HG02870 (cell line): ENCODE data around the gene SLC39A13.
A peak's percentile ranks its signal among the peaks of the same experiment; 100 is the strongest.

Experiments used
- ATAC-seq: cut with Tn5 transposase; IDR thresholded peaks from one replicate; pipeline ENCODE4 v1.9.1; 2021; ENCODE audit warnings: mild to moderate bottlenecking, moderate library complexity; ENCODE audit not compliant: unreplicated experiment

SLC39A13 gene

DNA sequence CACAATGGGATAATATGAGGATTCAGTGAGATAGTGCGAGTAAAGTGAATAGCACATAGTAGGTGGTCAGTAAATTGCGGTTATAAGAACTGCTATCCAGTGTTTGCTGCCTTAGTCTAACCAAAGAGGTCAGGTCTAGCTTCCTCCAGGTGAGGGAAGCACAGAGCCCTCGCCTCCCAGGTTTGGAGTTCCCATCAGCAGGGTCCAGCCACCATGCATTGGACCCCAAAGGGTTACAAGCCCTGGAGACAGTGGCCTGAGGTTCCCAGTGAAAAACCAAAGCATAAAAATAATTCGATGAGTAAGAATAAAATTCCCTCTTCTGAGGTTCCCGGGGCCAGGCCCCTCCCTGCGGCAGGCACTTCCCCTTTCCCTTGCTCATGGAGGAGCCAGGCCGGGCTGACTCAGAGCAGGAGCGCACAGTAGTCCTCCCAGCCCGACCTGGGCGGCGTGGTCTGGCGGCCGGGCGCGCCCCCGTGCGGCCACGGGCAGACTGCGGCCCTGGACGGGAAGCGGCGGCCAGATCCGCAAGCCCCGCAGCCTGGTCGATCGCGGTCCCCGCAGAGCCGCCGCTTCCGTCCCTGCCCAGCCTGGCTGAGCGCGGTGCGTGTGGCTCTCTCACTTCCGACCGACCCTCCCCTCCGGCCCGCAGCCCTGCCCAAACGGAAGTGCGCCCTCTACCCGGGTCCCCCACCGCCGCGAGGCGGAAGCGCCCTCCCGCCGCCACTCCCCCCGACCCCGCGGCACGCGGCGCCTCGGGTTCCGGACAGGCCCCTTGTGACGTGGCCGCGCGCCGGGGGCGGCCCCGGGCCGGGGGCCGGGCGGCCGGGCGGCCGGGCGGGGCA, at the start of gene SLC39A13:
TSS of gene SLC39A13 (plus strand) at position 845 of the 845 bp plus-strand sequence. CDS start 1,505 bp downstream, outside the sequence.
- ATAC-seq, result peak; percentile 80

DNA sequence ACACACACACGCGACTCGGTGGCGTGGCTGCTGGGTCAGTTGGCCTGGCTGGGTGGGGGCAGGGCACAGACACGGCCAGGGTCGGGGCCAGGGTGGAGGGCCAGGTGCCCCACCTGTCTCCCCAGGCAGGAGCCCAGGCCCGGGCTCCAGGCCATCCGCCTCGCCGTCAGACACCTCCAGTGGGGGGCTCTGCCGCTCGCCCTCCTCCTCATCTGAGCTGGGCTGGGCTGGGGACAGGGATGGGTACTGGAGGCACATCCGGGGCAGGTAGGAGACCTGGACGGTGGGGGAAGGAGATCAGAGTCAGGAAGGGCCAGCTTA, 49.7 kb upstream of the SLC39A13 start:
- no peak for ATAC-seq

DNA sequence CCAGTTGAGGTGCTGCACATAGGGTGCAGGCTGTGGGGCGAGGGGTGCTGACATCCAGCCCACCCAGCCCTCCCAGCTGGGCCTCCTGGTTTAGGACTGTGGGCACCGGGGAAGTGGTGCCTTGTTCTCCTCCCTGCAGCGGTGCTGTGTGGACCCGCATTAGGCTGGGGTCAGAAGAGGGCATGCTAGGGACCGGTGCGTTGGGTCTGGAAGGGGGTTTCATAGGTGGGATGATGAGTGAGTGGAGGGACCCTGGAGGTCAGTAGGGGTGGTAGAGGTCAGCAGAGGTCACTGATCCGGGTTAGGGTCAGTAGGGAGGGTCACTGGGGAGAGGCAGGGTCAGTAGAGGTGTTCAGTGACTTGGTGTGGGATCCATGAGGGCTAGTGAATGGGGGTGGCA, 49.2 kb upstream of the SLC39A13 start:
- no peak for ATAC-seq

GRCh38 chr11:47359586-47359985, 48.8 kb upstream of the SLC39A13 start:
- ATAC-seq, result no peak

- no peak for ATAC-seq
Observed at GRCh38 chr11:47360341-47360740, 48.0 kb upstream of the SLC39A13 start.

- ATAC-seq, result no peak
Observed at GRCh38 chr11:47361419-47361818, 47.0 kb upstream of the SLC39A13 start.

GRCh38 chr11:47366020-47366490, 42.3 kb upstream of the SLC39A13 start:
- ATAC-seq, result no peak

DNA sequence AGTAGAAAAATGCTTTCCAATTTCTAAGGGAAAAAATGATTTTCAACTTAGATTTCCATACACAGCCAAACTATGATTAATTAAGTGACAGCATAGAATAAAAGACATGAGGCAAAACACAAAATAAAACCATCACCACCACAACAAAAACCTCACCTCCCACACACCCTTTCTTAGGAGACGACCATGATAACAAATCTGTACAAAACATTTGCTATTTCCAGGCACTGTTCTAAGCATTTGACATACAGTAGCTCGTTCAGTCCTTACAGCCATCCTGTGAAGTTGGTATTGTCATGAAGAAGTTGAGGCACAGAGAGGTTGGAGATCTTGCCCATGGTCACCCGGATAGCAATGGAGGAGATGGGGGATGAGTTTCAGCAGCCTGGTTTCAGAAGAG, 38.7 kb upstream of the SLC39A13 start:
- no peak for ATAC-seq

DNA sequence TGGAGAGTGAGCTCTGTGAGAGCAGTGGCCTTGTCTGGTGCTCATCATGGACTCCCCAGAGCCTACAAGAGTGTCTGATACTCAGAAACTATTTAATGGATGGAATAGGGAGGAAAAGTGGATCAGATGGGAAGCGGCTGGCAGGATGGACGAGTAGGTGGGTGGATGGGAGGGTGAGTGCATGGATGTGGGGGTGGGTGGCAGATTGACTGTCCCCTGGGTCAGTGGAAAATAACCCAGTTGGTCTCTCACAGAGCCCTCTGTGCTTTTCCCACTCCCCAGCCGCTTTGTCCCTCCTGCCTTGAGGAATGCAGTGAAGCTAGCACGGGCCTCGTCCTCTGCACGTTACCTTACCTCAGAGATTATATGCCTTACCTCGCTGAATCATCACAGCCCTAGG, 36.0 kb upstream of the SLC39A13 start:
- no peak for ATAC-seq

GRCh38 chr11:47373876-47374719, 34.3 kb upstream of the SLC39A13 start:
- ATAC-seq, result no peak

- ATAC-seq, result no peak
Observed at GRCh38 chr11:47374720-47375019, 33.7 kb upstream of the SLC39A13 start.

- no peak for ATAC-seq
Observed at GRCh38 chr11:47375020-47375419, 33.4 kb upstream of the SLC39A13 start.

- ATAC-seq, result no peak
Observed at GRCh38 chr11:47375546-47376085, 32.8 kb upstream of the SLC39A13 start.

DNA sequence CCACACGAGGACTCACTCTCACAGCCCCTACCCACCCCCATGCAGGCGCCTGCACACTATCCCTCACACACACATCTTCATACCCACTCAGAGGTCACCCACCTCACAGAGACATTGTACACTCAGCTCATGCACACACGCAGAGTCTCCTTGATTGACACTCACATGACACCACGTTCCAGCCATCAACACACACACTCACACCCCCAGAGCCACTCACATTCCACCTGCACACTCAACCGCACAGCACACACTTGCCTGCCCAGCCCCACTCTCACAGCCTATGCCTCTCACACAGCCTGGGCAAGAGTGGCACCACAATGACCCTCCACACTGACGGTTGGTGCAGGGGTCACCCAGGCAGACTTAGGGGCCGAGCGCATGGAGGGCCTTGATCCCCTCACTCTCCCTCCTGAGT, 32.3 kb upstream of the SLC39A13 start:
- ATAC-seq, result no peak

GRCh38 chr11:47376525-47377371, 31.6 kb upstream of the SLC39A13 start:
- ATAC-seq, result peak; percentile 31

- no peak for ATAC-seq
Observed at GRCh38 chr11:47377571-47378009, 30.8 kb upstream of the SLC39A13 start.

GRCh38 chr11:47378010-47378835, 30.2 kb upstream of the SLC39A13 start, which contains the start of gene SPI1:
TSS of gene SPI1 (minus strand) at chr11:47378547. CDS start at chr11:47378353, 194 bp downstream.
- peak; percentile 82 for ATAC-seq

GRCh38 chr11:47378836-47379170, 29.6 kb upstream of the SLC39A13 start:
- no peak for ATAC-seq

GRCh38 chr11:47379317-47379716, 29.1 kb upstream of the SLC39A13 start:
- ATAC-seq, result no peak

- no peak for ATAC-seq
Observed at GRCh38 chr11:47380078-47380477, 28.3 kb upstream of the SLC39A13 start.
